Thyroid gland (tissue), 4 donors: ENCODE data around the gene LRRC39.

Experiments
- POLR2A ChIP-seq, 2 donors: fragments of 450-650 bp; IDR thresholded peaks; one replicate each; pipeline ENCODE4 v1.6.1; 2017; ENCODE audit warnings: antibody characterized with exemption in 2 of 2, mild to moderate bottlenecking in 2 of 2, moderate library complexity in 1 of 2
- TF ChIP-seq, protein P1 (sequence below), 6 experiments: fragments of 200-600 bp in 3 of 6; fragments of 450-650 bp in 3 of 6; sonication (generic) in 3 of 6; IDR thresholded peaks; one replicate each; pipeline ENCODE4 v1.5.1; 2016 to 2019; ENCODE audit warnings: antibody characterized with exemption in 6 of 6, mild to moderate bottlenecking in 2 of 6, inconsistent platforms in 1 of 6, moderate library complexity in 1 of 6

DNA sequence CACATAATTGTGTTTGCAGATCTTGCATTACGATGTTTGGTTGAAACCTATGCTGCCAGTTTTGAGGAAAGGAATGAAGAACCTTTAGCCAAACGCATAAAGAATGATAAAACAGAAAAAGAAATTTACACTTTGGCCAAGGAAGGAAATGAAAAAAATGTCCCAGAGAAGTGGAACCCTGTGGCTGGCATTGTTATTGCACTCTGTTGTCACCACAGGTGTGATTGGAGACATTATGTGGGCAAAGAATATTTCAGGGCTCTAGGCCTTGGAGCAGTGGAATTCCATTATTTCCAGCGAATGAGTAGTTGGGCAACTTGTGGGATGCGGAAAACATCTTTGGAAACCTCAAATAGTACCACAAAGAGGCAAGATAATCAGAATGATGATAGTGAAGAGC, 30.2 kb downstream of the LRRC39 start:
- TF ChIP-seq, protein P1, sequence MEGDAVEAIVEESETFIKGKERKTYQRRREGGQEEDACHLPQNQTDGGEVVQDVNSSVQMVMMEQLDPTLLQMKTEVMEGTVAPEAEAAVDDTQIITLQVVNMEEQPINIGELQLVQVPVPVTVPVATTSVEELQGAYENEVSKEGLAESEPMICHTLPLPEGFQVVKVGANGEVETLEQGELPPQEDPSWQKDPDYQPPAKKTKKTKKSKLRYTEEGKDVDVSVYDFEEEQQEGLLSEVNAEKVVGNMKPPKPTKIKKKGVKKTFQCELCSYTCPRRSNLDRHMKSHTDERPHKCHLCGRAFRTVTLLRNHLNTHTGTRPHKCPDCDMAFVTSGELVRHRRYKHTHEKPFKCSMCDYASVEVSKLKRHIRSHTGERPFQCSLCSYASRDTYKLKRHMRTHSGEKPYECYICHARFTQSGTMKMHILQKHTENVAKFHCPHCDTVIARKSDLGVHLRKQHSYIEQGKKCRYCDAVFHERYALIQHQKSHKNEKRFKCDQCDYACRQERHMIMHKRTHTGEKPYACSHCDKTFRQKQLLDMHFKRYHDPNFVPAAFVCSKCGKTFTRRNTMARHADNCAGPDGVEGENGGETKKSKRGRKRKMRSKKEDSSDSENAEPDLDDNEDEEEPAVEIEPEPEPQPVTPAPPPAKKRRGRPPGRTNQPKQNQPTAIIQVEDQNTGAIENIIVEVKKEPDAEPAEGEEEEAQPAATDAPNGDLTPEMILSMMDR (IDR thresholded peaks at IDR 0.05), result no peak
- no peak for TF ChIP-seq POLR2A (IDR thresholded peaks at IDR 0.05)
